Cerebellar cortex (tissue), 1 donor: ENCODE data around the gene RNF31.
A peak's percentile ranks its signal among the peaks of the same experiment; 100 is the strongest.

ENCODE experiments used
- DNase-seq: peaks from one replicate; pipeline ENCODE4 v3.0.0-alpha.2; 2015; ENCODE audit warnings: low spot score

Gene RNF31

DNA sequence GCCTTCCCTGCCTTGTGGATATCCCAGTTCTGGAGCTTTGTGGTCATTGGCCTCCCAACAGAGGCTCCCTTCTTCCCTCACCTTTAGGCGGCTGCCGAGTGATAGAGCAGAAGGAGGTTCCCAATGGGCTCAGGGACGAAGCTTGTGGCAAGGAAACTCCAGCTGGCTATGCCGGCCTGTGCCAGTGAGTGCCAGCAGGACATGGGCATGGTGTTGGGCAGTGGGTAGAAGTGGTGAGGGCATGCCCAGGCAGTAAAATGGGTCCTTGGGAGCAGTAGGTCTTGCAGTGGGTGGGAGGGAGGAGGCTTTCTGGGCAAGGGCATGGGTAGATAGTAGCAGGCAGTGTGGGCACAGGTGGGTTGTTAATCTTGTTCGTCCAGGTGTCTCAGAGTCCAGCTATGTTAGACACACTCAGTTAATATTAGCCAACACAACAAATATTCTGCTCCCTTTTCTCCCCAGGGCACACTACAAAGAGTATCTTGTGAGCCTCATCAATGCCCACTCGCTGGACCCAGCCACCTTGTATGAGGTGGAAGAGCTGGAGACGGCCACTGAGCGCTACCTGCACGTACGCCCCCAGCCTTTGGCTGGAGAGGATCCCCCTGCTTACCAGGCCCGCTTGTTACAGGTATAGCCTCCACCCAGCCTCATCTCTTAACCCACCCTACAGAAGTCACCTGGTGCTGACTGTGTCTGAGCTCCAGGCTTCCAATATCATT is 12.6 kb downstream of the RNF31 start:
- DNase-seq = no peak

DNA sequence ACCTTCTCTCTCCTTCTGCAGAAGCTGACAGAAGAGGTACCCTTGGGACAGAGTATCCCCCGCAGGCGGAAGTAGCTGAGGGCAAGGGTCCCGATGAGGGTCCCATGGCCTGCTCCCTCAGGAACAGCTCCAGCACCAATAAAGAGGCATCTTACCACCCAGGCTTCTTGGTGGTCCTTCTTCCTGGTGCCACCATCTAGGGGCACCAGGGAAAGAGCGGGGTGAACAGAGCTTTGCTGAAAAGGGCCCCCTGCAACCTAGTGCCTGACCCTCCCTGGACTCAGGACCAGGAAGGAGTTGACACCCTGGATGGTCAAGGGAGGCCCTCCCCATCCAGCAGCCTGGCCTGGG is 13.2 kb downstream of the RNF31 start:
- no peak for DNase-seq

DNA sequence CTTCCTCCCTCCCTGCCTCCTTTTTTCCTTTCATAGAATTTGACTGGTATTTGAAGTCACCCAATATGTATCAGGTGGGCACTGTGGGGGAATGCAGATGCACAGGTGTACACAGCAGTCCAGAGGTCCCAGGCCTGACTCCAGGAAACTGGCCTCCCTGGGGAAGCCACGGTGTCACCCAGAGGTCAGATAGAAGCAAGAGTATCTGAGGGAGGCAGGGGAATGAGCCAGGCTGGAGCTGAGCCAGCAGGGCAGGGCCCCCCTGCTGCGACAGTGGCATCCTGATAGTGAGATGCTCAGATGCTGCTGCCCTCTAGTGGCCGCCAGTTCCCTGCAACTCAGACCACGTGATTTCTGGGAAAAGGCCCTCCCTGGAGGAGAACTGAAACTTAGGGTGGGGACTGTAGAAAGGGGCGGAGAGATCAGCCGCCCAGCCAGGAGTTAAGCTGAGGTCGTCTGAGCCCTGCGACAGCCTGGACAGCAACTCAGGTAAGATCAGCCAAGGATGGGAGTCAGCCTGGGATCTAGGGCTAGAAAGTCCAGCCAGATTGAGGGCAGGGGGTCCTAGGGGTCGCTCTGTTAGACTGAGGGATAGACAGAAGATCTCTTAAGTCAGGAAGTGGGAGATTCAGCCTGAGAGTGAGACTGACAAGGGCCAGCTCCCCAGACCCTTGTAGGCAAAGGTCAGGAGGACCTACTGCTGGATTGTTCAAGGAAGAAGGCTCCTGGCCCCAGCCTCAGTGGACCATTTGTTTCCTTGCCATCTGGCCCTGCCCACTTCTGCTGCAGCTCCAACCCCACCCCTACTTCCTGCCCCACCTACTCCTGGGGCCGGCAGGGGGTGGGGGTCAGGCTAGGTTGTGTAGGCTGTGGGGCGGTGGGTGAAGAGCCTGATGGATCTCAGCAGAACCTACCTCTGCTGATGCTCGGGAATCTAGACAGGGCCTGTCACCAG is 13.8 kb downstream of the RNF31 start, which contains the start of gene IRF9:
IRF9 (plus strand) TSS at position 416 of the 955 bp plus-strand sequence. CDS start 880 bp downstream, outside the sequence.
- peak; percentile 92 for DNase-seq

DNA sequence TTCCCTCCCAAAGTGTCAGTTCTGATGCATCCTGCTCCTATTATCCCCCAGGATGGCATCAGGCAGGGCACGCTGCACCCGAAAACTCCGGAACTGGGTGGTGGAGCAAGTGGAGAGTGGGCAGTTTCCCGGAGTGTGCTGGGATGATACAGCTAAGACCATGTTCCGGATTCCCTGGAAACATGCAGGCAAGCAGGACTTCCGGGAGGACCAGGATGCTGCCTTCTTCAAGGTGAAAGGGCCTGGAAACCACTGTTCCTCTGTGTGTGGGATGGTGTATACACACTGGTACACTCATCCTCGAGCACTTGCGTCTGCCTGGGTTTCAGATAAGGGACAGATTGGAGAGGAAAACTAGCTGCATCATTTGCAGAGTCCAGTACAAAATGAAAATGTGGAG is 14.8 kb downstream of the RNF31 start:
- no peak for DNase-seq

DNA sequence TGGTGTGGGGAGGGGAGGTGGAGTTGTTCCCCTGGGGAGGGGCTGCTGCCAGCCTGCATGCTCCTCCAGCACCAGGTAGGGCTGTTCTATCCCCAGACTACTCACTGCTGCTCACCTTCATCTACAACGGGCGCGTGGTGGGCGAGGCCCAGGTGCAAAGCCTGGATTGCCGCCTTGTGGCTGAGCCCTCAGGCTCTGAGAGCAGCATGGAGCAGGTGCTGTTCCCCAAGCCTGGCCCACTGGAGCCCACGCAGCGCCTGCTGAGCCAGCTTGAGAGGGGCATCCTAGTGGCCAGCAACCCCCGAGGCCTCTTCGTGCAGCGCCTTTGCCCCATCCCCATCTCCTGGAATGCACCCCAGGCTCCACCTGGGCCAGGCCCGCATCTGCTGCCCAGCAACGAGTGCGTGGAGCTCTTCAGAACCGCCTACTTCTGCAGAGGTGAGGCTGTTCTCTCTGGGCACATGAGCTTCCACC is 17.3 kb downstream of the RNF31 start:
- no peak for DNase-seq

DNA sequence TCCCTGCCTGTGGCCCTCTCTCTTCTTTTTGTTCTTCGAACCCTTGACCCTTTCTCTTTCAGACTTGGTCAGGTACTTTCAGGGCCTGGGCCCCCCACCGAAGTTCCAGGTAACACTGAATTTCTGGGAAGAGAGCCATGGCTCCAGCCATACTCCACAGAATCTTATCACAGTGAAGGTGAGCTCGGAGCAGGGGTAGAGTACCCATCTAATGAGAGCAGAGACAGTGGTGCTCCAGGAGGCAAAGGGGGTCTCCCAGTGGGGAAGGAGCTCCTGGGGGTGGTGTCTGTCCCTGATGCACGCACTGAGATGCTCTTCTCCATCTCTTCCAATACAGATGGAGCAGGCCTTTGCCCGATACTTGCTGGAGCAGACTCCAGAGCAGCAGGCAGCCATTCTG is 18.5 kb downstream of the RNF31 start:
- no peak for DNase-seq

DNA sequence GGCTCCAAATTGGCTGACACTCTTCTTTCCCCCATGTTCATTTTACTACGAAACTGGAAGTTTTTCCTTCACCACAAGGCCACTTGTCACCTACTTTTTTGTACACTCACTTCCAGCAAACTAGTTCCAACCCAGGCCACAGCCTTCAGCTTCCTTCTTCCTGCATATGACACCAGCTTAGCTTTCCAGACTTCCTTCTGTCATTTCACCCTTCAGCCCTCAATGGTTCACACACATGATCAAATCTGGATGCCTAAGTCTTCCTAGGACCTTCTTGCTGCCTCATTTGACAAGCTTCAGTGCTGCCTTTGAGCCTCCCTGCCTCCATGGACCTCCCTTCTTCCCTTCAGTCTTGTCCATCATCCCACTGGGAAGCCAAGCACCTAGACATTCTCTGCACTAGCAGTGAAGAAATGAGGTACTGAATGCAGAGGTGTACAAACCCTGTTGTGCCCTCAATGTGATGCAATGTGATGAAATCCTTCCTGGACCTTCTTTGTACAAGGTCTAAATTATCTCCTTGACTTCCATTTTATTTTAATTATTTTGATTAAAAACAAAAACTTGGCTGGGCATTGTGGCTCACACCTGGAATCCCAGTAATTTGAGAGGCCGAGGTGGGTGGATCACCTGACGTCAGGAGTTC is 20.3 kb downstream of the RNF31 start:
- no peak for DNase-seq

DNA sequence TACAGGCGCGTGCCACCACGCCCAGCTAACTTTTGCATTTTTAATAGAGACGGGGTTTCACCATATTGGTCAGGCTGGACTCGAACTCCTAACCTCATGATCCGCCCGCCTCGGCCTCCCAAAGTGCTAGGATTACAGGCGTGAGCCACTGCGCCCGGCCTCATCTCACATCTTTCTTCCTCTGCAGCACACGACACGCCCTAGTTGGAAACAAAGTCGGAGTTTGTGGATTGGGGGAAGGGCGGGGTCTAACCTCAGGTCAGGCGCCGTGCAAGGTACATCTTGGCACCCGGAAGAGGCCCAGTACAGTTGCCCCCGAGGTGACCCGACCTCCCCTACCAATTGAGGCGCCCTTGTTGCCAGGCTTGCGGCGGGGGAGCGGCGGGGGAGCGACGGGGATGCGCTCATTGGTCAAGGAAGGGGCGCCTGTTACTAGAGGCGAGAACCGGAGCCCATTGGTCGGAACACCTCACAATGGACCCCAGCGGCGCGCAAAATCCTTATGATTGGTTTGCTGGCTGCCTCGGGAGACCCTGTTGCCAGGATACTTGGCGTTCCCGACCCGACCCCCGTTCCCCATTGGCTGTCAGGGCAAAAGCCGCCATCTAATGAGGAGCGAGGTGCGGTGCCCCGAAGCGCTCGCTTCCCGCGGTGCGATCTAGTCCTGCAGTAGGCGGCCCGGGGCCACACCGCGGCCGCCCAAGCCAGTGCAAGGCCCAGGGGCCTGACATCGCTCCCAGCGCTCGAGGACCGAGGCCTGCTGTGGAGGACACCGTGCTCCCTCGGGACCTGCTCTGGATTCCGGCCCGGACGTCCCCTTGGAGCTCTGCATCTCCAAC is 24.3 kb downstream of the RNF31 start, which contains the start of gene REC8:
REC8 (plus strand) TSS at position 659 of the 839 bp plus-strand sequence. CDS start 473 bp downstream, outside the sequence.
- peak; percentile 96 for DNase-seq

DNA sequence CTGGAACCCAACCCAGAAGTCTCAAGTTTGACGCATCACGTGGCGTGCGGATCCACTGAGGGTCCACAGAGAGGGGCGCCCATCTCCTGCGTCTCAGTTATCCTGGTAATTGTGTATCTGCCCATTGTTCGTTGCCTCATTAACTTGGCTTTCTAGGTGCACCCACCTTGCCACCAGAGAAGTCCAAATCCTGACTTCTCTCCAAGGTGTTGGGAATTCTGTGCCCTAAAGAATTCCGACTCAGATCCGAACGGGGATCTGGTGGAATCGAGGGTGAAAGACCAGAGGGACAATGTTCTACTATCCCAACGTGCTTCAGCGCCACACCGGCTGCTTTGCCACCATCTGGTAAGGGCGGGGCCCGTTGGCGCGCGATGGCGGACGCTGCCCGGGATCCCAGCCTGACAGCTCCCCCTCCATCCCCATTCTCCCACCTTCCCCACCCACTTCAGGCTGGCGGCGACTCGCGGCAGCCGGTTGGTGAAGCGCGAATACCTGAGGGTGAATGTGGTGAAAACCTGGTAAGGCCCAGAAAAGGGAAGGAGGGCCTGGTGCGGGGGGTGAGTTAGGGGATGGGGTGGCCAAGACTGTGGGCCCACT is 25.1 kb downstream of the RNF31 start:
- peak; percentile 32 for DNase-seq

DNA sequence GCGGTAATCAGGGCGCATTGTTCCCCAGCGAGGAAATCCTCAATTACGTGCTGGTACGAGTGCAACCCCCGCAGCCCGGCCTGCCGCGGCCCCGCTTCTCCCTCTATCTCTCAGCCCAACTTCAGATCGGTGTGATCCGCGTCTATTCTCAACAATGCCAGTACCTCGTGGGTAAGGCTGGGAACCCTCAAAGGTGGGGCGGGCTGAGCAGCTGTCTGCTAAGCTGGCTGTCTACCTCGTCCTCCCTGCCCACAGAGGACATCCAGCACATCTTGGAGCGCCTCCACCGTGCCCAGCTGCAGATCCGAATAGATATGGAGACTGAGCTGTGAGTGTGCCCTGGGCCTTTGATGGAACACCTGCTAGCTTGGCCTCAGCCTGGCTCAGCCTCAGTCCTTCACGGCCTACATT is 25.6 kb downstream of the RNF31 start:
- peak; percentile 25 for DNase-seq

DNA sequence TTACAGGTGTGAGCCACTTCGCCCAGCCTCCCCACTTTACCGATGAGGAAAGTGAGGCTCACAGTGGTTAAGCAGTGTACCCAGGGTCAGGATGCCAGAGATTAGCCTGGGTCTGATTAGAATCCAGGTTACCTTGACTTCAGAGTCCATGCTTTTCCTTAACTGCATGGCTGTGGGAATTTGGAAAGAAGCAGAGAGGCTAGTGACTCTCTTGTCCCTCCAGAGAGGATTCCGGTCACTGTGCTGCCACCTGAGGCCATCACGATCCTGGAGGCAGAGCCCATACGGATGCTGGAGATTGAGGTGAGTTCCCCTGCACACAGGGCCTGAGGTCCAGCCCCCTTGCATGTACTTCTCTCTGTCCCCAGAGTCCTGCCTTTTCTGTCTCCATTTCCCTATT is 29.3 kb downstream of the RNF31 start:
- no peak for DNase-seq

DNA sequence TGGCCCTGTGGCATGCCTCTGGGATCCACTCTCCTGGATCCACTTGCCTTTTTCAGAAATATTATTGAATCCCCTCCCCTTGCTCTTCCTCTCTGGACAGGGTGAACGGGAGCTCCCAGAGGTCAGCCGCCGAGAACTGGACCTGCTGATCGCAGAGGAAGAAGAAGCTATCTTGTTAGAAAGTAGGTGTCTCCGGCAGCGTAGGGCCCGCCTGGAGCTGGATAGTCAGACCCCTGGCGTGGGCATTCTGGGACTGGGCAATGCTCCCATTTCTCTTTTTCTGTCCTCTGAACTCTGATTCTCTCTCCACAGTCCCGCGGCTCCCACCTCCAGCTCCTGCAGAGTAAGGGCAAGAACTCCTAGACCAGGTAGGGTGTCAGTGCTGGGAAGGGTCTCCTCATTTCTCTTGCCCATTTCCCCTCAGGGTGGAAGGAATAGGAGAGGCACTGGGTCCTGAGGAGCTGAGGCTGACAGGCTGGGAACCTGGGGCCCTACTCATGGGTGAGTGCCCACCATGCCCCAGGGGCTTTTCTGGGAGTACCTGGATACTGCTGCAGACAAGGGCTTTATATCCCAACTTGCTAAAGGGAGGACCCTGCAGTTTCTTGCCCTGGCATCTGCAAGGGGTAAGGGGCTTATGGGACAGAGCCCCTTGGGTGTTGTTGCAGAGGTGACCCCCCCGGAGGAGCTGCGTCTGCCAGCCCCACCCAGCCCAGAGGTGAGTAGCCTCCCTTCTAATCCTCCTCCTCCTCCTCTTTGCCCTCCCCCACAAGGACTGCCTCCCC is 29.9 kb downstream of the RNF31 start:
- DNase-seq = no peak

DNA sequence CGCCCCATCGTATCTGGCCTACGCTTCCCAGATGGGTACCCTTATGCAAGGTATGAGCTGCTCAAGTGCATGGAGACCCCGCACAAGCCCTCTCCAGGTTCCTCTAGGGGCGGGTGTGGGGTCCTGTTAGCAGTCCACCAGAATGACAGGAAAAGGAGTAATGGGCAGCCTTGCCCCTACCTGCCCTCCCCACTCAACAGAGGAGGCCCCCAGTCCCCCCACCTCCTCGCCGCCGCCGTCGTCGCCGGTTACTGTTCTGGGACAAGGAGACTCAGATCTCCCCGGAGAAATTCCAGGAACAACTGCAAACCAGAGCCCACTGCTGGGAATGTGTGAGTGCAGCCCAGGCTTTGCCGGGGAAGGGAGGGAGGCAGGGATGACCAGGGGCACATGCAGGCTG is 30.6 kb downstream of the RNF31 start:
- no peak for DNase-seq

DNA sequence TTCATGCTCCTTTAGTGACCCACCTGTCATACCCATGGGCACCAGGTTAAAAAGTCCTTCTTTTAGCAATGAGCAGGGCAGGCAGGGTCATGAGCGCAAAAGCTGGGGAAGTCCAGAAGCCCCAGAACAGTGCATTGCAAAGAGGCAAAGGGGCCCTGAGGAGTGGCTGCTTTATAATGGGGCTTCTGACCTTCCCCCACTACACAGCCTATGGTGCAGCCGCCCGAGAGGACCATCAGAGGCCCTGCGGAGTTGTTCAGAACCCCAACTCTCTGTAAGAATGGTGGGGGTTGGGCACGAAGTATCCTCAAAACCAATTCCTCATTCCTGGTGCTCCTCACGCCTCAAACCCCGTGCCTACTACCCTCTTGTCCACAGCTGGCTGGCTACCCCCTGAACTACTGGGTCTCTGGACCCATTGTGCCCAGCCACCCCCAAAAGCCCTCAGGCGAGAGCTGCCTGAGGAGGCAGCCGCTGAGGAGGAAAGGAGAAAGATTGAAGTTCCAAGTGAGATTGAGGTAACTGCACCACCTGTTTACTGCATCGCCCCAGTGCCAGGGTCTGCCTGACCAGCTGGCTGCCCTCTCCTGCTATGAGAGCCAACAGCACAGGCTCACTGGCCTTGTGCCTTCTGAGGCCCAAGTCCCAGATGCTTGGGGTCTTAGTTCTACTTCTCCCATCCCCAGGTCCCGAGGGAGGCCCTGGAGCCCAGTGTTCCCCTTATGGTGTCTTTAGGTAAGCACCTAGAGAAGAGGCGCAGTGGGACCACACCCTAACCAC is 31.3 kb downstream of the RNF31 start:
- DNase-seq = no peak

DNA sequence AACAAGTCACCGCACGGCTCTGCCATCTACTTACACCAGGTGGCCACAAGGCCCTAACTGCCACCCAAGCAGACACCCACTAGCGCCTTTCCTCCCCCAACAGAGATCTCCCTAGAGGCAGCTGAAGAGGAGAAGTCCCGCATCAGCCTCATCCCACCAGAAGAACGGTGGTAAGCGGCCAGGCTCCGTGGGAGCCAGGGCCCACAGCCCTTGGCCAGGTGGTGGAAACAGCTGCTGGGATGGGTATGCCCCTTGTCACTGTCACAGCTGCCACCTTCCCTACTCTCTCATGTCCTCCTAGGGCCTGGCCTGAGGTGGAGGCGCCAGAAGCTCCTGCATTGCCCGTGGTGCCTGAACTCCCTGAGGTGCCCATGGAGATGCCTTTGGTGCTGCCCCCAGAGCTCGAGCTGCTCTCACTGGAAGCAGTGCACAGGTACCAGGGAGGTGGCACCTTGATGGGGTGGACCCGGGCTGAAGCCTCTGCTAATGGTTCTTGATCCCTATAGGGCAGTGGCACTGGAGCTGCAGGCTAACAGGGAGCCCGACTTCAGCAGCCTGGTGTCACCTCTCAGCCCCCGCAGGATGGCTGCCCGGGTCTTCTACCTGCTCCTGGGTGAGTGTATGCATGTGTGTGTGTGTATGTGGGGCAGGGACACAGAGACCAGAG is 32.1 kb downstream of the RNF31 start:
- DNase-seq = no peak

DNA sequence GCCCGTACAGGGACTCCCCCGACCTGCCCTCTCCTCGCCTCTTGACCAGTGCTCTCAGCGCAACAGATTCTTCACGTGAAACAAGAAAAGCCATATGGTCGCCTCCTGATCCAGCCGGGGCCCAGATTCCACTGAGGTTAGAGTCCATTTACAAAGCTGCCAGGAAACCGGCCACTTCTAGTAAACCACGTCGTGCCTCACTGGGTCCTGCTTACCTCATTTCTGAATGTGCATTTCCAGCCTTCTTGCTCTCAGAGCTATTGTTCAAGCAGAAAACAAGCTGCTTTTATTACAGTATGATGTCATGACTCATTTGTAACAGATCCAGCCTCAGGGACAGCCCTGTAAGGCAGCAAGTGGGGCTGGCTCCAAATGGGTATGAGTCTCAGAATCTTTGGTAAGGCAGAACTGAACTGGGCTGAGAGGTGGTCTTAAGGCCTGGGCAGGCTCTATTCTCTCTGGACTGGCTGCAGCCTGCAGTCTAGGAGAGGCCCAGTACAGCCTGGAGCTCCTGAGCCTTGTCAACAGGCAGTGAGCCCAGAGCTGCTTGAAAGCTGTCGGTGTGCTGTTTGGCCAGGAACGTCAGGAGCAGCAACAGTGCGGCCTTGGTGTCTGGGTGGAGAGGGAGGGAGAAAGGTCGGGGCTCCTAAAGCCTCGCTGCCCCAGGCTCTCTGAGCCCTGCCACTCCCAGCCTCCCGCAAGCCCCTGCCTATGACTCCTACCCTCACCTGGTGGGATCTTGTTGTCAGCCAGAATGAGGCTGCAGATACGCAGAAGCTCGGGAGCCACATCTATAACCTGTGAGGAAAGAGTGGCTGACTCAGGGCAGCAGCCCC is 32.9 kb downstream of the RNF31 start:
- peak; percentile 44 for DNase-seq

DNA sequence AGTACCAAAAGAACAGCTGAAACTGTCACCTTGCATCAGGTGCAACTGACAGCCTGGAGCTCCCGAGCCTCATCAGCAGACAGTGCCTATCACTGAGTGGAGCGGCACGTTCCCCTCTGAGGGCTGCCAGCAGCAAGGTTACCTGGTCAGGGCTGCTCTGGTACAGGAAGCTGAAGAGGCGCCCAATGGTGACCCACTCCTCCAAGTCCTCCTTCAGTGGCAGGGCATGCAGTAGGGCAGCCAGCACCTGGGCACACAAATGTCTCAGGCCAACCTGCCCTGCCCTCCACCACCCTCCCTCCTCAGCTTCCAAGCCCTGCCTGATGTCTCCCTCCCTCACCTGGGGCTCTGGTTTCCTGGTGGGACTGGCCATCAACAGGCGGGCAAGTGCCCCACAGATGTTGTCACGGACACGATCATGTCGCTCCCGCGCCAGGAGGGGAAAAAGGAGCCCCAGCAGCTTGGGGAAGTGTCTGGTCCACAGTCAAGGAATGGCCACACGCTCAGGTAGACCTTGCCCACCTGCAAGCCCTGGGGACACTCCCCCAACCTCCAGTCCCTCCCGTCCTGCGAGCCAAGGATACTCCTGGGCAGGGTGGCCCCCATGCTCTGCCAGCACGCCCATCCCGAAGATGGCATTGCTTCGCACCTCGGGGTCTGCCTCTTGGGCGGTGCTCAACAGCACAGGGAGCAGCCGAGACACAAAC is 34.2 kb downstream of the RNF31 start:
- no peak for DNase-seq
